GM18861 (cell line): Measurements from ENCODE around the gene RAB5A.
"Not testable (repeated sequence)": the region's sequence is repeated elsewhere in the genome, so short reads cannot be mapped to it uniquely, and the experiment has no call there.

Experiments used
- ATAC-seq: cut with Tn5 transposase; IDR thresholded peaks from one replicate; pipeline ENCODE4 v1.9.1; 2021; ENCODE audit not compliant: unreplicated experiment

Gene RAB5A

DNA sequence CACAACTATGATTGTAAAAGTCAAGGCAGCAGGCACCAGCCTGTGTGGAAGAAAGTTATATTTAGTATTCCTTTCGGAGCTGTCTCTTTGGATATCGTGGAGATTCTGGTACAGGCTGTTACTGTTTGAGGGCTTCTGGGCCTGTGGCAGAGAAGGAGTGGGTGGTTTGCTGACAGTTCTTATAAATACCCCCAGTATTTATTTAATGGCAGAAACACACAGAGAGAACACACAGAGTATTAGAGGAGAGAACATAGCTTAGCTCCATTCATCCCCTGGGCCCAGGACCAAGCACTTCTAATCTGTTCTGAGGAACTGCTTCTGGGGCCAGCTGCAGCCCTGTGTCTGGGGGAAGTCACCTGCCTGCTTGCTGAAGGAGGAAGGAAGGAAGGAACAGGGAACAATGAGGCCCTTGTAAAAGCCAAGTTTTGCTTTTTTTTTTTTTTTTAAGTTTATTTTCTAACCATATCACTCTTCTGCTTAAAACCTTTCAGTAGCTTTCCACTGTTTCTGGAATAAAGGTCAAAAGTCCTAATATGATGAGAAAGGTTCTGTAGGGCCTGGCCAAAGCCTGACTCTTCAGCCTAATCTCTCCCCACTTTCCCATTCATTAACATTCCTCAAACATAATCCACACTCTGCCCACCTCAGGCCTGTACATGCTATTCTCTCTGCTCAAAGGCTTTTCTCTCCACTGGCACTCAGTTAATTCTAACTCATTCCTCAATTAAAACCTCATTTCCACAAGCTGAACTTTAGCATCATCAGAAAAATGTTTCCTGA, 76.9 kb downstream of the RAB5A start:
- ATAC-seq: no peak

GRCh38 chr3:20027136-20027535, 80.2 kb downstream of the RAB5A start:
- ATAC-seq: no peak

DNA sequence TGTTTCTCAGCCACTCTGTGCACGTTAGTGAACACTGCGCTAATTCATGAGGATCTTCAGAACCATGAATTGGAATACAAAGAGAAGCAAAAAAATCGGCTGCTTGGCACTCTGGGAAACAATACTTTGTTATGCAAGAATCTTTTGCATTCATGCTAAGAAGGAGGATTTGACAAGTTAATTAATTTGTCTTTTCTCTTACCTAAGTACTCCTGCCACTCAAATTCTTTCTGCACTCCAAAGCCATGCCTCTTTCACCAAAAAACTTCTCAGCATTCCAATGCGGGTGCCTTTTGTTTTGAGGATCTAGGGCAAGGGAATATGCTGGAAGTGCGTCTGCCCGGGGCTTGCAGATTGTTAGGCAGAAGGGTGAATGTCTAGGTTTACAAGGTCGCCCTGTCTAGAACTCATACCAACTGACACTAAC, 82.0 kb downstream of the RAB5A start:
- ATAC-seq: no peak

DNA sequence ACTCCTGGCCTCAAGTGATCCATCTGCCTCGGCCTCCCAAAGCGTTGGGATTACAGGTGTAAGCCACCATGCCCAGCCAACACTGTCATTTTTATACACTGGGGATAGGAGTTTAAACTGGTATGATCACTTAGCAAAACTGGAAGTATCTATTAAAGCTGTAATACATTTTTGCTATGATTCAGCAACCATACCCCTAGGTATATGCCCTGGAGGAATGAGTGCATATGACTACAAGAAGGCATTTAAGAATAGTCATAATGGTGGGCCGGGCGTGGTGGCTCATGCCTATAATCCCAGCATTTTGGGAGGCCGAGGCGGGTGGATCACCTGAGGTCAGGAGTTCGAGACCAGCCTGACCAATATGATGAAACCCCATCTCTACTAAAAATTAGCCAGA, 85.0 kb downstream of the RAB5A start:
- ATAC-seq: not testable (repeated sequence)
